ENCODE measurements around the gene LRP6.

GRCh38 chr12:12126551-12126950, 140.3 kb downstream of the LRP6 start:
- TF ChIP-seq CTCF (conservative IDR thresholded peaks at IDR 0.05 in 1 of 2, IDR thresholded peaks at IDR 0.05 in 1 of 2; ENCODE audit: low read depth in 1 of 2, low read length in 2 of 2) (no peak), EZH2 (IDR thresholded peaks at IDR 0.05; ENCODE audit: low read length, missing control alignments) (no peak)
